ENCODE results near the gene OR6K6. TPM values are rescaled to one million over a fixed set of nuclear protein-coding genes. Genes with fewer than 3 reads are reported as not detected.

Gene OR6K6
- total RNA-seq (2022; extraction: Qiagen RNA extraction; ENCODE audit: low read depth): not detected in 5 replicates

GRCh38 chr1:158754420-158754819 is at the start of gene OR6K6:
Gene OR6K6 (plus strand): TSS chr1:158754720. CDS start chr1:158754888, 168 bp downstream.

GRCh38 chr1:158720620-158721019 is 33.9 kb upstream of the OR6K6 start, which contains the start of gene OR6K3:
Gene OR6K3 (minus strand): TSS chr1:158720720. CDS start chr1:158718115, 2,605 bp downstream.

GRCh38 chr1:158771950-158772866 is 17.7 kb downstream of the OR6K6 start, which contains the start of gene OR6N1:
Gene OR6N1 (minus strand): TSS chr1:158772195. CDS start chr1:158766682, 5,513 bp downstream.

GRCh38 chr1:158781104-158781503 is 26.6 kb downstream of the OR6K6 start, which contains the start of gene OR6N2:
Gene OR6N2 (minus strand): TSS chr1:158781204. CDS start chr1:158777635, 3,569 bp downstream.

Other genes starting within 250 kb of the OR6K6 start
- not detected in 5 replicates for gene OR6Y1, start 200.3 kb upstream of the OR6K6 start, total RNA-seq (2022; extraction: Qiagen RNA extraction; ENCODE audit: low read depth)
- not detected in 5 replicates for gene OR6P1, start 184.1 kb upstream of the OR6K6 start, total RNA-seq (2022; extraction: Qiagen RNA extraction; ENCODE audit: low read depth)
- not detected in 5 replicates for gene OR10X1, start 174.8 kb upstream of the OR6K6 start, total RNA-seq (2022; extraction: Qiagen RNA extraction; ENCODE audit: low read depth)
- not detected in 5 replicates for gene OR10Z1, start 149.5 kb upstream of the OR6K6 start, total RNA-seq (2022; extraction: Qiagen RNA extraction; ENCODE audit: low read depth)
- not detected in 5 replicates for gene SPTA1, start 68.0 kb upstream of the OR6K6 start, total RNA-seq (2022; extraction: Qiagen RNA extraction; ENCODE audit: low read depth)
- gene OR6K2, start 54.1 kb upstream of the OR6K6 start, total RNA-seq (2022; extraction: Qiagen RNA extraction; ENCODE audit: low read depth): not detected in 5 replicates
- gene OR6K3, start 34.0 kb upstream of the OR6K6 start, total RNA-seq (2022; extraction: Qiagen RNA extraction; ENCODE audit: low read depth): not detected in 5 replicates
- not detected in 5 replicates for gene OR6N1, start 17.5 kb downstream of the OR6K6 start, total RNA-seq (2022; extraction: Qiagen RNA extraction; ENCODE audit: low read depth)
- gene OR6N2, start 26.5 kb downstream of the OR6K6 start, total RNA-seq (2022; extraction: Qiagen RNA extraction; ENCODE audit: low read depth): not detected in 5 replicates
- not detected in 5 replicates for gene MNDA, start 76.6 kb downstream of the OR6K6 start, total RNA-seq (2022; extraction: Qiagen RNA extraction; ENCODE audit: low read depth)
- gene PYHIN1, start 176.8 kb downstream of the OR6K6 start, total RNA-seq (2022; extraction: Qiagen RNA extraction; ENCODE audit: low read depth): not detected in 5 replicates

Data from A549 treated with DMSO at 1 μM for 4 hours (cell line).